IMR-90 (cell line): ENCODE data around the gene ABHD12B. TPM values are rescaled to one million over a fixed set of nuclear protein-coding genes. Genes with fewer than 3 reads are reported as not detected.

Source experiments
- ATAC-seq: fragments of 200-7000 bp; cut with Tn5 transposase; 2 replicates; pipeline ENCODE4 v1.9.1; 2020; ENCODE audit warnings: low read depth, mild to moderate bottlenecking, moderate library complexity
- BruUV-seq: library from RNA; stranded (reverse); fragments of 400-500 nt; replicated peaks from 2 replicates; lab custom pipeline; 2021; lab: Mats Ljungman, UMichigan
- CTCF ChIA-PET: fragments of 300-600 bp; formaldehyde crosslinking; extraction: SDS; loops from one replicate; lab custom pipeline; 2021; ENCODE audit warnings: antibody characterized with exemption; lab: Yijun Ruan, JAX
- POLR2A ChIA-PET: fragments of 300-600 bp; sonication (Branson Sonifier 250); formaldehyde crosslinking; loops from one replicate; lab custom pipeline; 2022; ENCODE audit warnings: antibody characterized with exemption; ENCODE audit not compliant: unreplicated experiment; lab: Charles Lee
- DNase-seq: peaks from one replicate; pipeline ENCODE4 v3.0.0; 2013
- H2AFZ ChIP-seq: replicated peaks from 2 replicates; pipeline ENCODE3; 2013; ENCODE audit warnings: low read length, mild to moderate bottlenecking; ENCODE audit not compliant: poor library complexity
- H2AK5ac ChIP-seq: 2 replicates; pipeline ENCODE4 v1.6.1; 2013; ENCODE audit warnings: low read depth, low read length, inconsistent platforms
- H2AK9ac ChIP-seq: replicated peaks from 2 replicates; pipeline ENCODE3; 2013; ENCODE audit warnings: mild to moderate bottlenecking, low read depth, low read length, moderate library complexity; ENCODE audit not compliant: poor library complexity
- H2BK120ac ChIP-seq: 2 replicates; pipeline ENCODE4 v1.6.1; 2013; ENCODE audit warnings: low read depth, low read length, inconsistent platforms
- H2BK15ac ChIP-seq: 3 replicates; pipeline ENCODE4 v1.6.1; 2013; ENCODE audit warnings: low read depth, low read length, inconsistent platforms
- H2BK20ac ChIP-seq: 2 replicates; pipeline ENCODE4 v1.6.1; 2013; ENCODE audit warnings: low read depth, mild to moderate bottlenecking, inconsistent platforms, low read length, moderate library complexity
- H2BK5ac ChIP-seq: 2 replicates; pipeline ENCODE4 v1.6.1; 2013; ENCODE audit warnings: mild to moderate bottlenecking, low read depth, low read length, inconsistent platforms; ENCODE audit not compliant: poor library complexity, severe bottlenecking
- H3K14ac ChIP-seq: replicated peaks from 2 replicates; pipeline ENCODE4 v1.6.1; 2013; ENCODE audit warnings: low read depth, low read length, inconsistent platforms
- H3K18ac ChIP-seq: 2 replicates; pipeline ENCODE4 v1.6.1; 2013; ENCODE audit warnings: low read depth, low read length, control low read depth
- H3K23ac ChIP-seq: 2 replicates; pipeline ENCODE4 v1.6.1; 2013; ENCODE audit warnings: low read depth, low read length, inconsistent platforms
- H3K27ac ChIP-seq: 2 replicates; pipeline ENCODE4 v1.5.1; 2013; ENCODE audit warnings: mild to moderate bottlenecking, control low read depth, low read length; ENCODE audit not compliant: insufficient read depth
- H3K27me3 ChIP-seq: 2 replicates; pipeline ENCODE4 v1.6.1; 2013; ENCODE audit warnings: low read length; ENCODE audit not compliant: control insufficient read depth, insufficient read depth
- H3K36me3 ChIP-seq: 2 replicates; pipeline ENCODE4 v1.6.1; 2013; ENCODE audit warnings: low read length, mixed read lengths; ENCODE audit not compliant: control insufficient read depth, insufficient read depth
- H3K4ac ChIP-seq: 2 replicates; pipeline ENCODE4 v1.6.1; 2013; ENCODE audit warnings: low read depth, low read length, inconsistent platforms
- H3K4me1 ChIP-seq: 2 replicates; pipeline ENCODE4 v1.6.1; 2013; ENCODE audit warnings: low read length, mixed read lengths; ENCODE audit not compliant: control insufficient read depth, insufficient read depth
- H3K4me2 ChIP-seq: 2 replicates; pipeline ENCODE4 v1.6.1; 2013; ENCODE audit warnings: low read depth, mild to moderate bottlenecking, control low read depth, low read length, moderate library complexity
- H3K4me3 ChIP-seq: 2 replicates; pipeline ENCODE4 v1.5.1; 2013; ENCODE audit warnings: low read depth, mild to moderate bottlenecking, control low read depth, low read length, moderate library complexity; ENCODE audit not compliant: insufficient read depth
- H3K56ac ChIP-seq: 2 replicates; pipeline ENCODE4 v1.6.1; 2013; ENCODE audit warnings: low read length, inconsistent platforms; ENCODE audit not compliant: insufficient read depth; ENCODE audit errors: extremely low read depth
- H3K79me1 ChIP-seq, 2 experiments: 2 replicates each; pipeline ENCODE4 v1.6.1; 2013; ENCODE audit warnings: low read length in 2 of 2, inconsistent platforms in 1 of 2, low read depth in 1 of 2
- H3K9ac ChIP-seq: 2 replicates; pipeline ENCODE4 v1.6.1; 2013; ENCODE audit warnings: low read depth, low read length, control low read depth
- H3K9me1 ChIP-seq: 2 replicates; pipeline ENCODE4 v1.6.1; 2013; ENCODE audit warnings: low read length, inconsistent platforms; ENCODE audit not compliant: insufficient read depth
- H3K9me3 ChIP-seq: 2 replicates; pipeline ENCODE4 v1.6.1; 2013; ENCODE audit warnings: low read length; ENCODE audit not compliant: control insufficient read depth, insufficient read depth
- H4K20me1 ChIP-seq: 2 replicates; pipeline ENCODE4 v1.6.1; 2013; ENCODE audit warnings: low read length, inconsistent platforms; ENCODE audit not compliant: insufficient read depth
- H4K5ac ChIP-seq: 2 replicates; pipeline ENCODE4 v1.6.1; 2013; ENCODE audit warnings: mild to moderate bottlenecking, low read depth, low read length, control low read depth
- H4K8ac ChIP-seq, 2 experiments: 2 replicates each; pipeline ENCODE4 v1.6.1; 2013; ENCODE audit warnings: low read depth in 2 of 2, low read length in 2 of 2, control low read depth in 1 of 2, inconsistent platforms in 1 of 2
- H4K91ac ChIP-seq: 2 replicates; pipeline ENCODE4 v1.6.1; 2013; ENCODE audit warnings: low read depth, low read length, inconsistent platforms; ENCODE audit not compliant: insufficient read depth
- BHLHE40 ChIP-seq: fragments of 150-350 bp; IDR thresholded peaks from 2 replicates; pipeline ENCODE4 v1.6.1; 2016; ENCODE audit warnings: mild to moderate bottlenecking, low read depth, low read length
- MAZ ChIP-seq: IDR thresholded peaks from 2 replicates; pipeline ENCODE4 v1.6.1; 2012; ENCODE audit warnings: low read depth, mild to moderate bottlenecking, low read length, improper control_type of control experiment, moderate library complexity, borderline replicate concordance
- RAD21 ChIP-seq: IDR thresholded peaks from 2 replicates; pipeline ENCODE4 v1.6.1; 2012; ENCODE audit warnings: low read length, improper control_type of control experiment
- RCOR1 ChIP-seq: IDR thresholded peaks from 2 replicates; pipeline ENCODE4 v1.6.1; 2012; ENCODE audit warnings: mild to moderate bottlenecking, low read length, improper control_type of control experiment; ENCODE audit not compliant: insufficient replicate concordance
- WGBS, 2 experiments: methylation state at CpG; one replicate each; pipeline versions ENCODE4 v1.1.5 to v1.1.7; 2013; ENCODE audit warnings: missing lambda C conversion rate in 2 of 2; ENCODE audit not compliant: insufficient read length in 1 of 2; ENCODE audit errors: extremely low coverage in 2 of 2; 5-methylcytosine and 5-hydroxymethylcytosine counted together
- dilution Hi-C: fragments of 300-500 bp; cut with HindIII; formaldehyde crosslinking; loops from one replicate; pipeline ENCODE4 v1.14.3; 2018; ENCODE audit warnings: low sequenced_read_pairs; ENCODE audit not compliant: unreplicated experiment
- in situ Hi-C: fragments of 300-500 bp; cut with MboI; formaldehyde crosslinking; loops from 3 replicates; pipeline ENCODE4 v1.14.3; 2019; ENCODE audit warnings: low sequenced_read_pairs, inconsistent platforms, mixed read lengths
- intact Hi-C: fragments of 100-400 bp; cut with micrococcal nuclease; formaldehyde crosslinking; loops from 2 replicates; pipeline ENCODE4 v1.10.0; 2022
- polyA plus RNA-seq, 3 experiments: library from polyadenylated mRNA; depleted of rRNA; stranded (reverse); fragments of >200 nt; gene quantifications; 2 replicates each; pipeline ENCODE4 v1.2.3, GENCODE V29; 2012; ENCODE audit warnings: low replicate concordance in 1 of 3
- total RNA-seq: library from RNA; depleted of rRNA; stranded (reverse); fragments of >200 nt; gene quantifications from 2 replicates; pipeline ENCODE4 v1.2.3, GENCODE V29; 2012
- TF ChIP-seq, protein P1 (sequence below): fragments of 150-350 bp; IDR thresholded peaks from 2 replicates; pipeline ENCODE4 v1.6.1; 2017; ENCODE audit warnings: mild to moderate bottlenecking, antibody characterized with exemption, low read length, low read depth

The ABHD12B gene
- total and polyA plus RNA-seq, 2 of the 4 experiments (the other 2 are of a cell fraction) = 0.18 TPM; not detected in 1

GRCh38 chr14:50906326-50907065 is 34.6 kb downstream of the ABHD12B start:
- no peak overlapping the region for H2BK15ac ChIP-seq
- no peak overlapping the region for H3K14ac ChIP-seq
- ATAC-seq = no peak
- H3K9ac ChIP-seq = no peak overlapping the region
- no peak overlapping the region for H3K4me3 ChIP-seq
- H3K36me3 ChIP-seq = peaks cover 20% of the 10 kb centered on the region
- H3K4me2 ChIP-seq = no peak overlapping the region
- H3K4me1 ChIP-seq = no peaks in the 10 kb centered on the region
- H3K9me1 ChIP-seq = no peaks in the 10 kb centered on the region
- no peak overlapping the region for H3K27ac ChIP-seq
- no peak overlapping the region for H2AFZ ChIP-seq
- H3K18ac ChIP-seq = no peak overlapping the region
- H2AK9ac ChIP-seq = no peak overlapping the region
- H3K4ac ChIP-seq = no peak overlapping the region
- dilution Hi-C loops = no loop called here
- no peak overlapping the region for H2AK5ac ChIP-seq
- H4K8ac ChIP-seq = no peak overlapping the region
- H3K27me3 ChIP-seq = no peaks in the 10 kb centered on the region
- no peaks in the 10 kb centered on the region for H3K79me1 ChIP-seq
- intact Hi-C loops = no loop called here
- no peak overlapping the region for H4K91ac ChIP-seq
- TF ChIP-seq RAD21 (no peak), MAZ (no peak), RCOR1 (no peak), BHLHE40 (no peak)
- TF ChIP-seq, protein P1, sequence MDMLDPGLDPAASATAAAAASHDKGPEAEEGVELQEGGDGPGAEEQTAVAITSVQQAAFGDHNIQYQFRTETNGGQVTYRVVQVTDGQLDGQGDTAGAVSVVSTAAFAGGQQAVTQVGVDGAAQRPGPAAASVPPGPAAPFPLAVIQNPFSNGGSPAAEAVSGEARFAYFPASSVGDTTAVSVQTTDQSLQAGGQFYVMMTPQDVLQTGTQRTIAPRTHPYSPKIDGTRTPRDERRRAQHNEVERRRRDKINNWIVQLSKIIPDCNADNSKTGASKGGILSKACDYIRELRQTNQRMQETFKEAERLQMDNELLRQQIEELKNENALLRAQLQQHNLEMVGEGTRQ = no peak
- no peak for DNase-seq
- H3K23ac ChIP-seq = no peak overlapping the region
- no peak overlapping the region for H2BK120ac ChIP-seq
- H4K5ac ChIP-seq = no peak overlapping the region
- CTCF ChIA-PET = interaction anchor here (1.5 kb wide), 1 partner anchor 10 kb away, joined by 3 read pairs; no protein-coding TSS in a partner anchor
- peaks cover 3% of the 10 kb centered on the region; the same call in 1 of the 2 replicates for H3K9me3 ChIP-seq
- no peak overlapping the region for H2BK5ac ChIP-seq
- H4K20me1 ChIP-seq = no peaks in the 10 kb centered on the region
- POLR2A ChIA-PET = no interaction called here
- in situ Hi-C loops = no loop called here
- no peak overlapping the region for H2BK20ac ChIP-seq
- H3K56ac ChIP-seq = no peak overlapping the region
- no TSS peak for BruUV-seq
- 62% methylated on average over 2 of the region's 5 CpGs; no CpG with 5 or more reads in 1 of the 2 experiments for WGBS, 2 experiments
